SK-N-SH (cell line): Measurements from ENCODE around the gene WTAP. TPM values are rescaled to one million over a fixed set of nuclear protein-coding genes. Genes with fewer than 3 reads are reported as not detected.

ENCODE experiments used
- CTCF ChIA-PET: fragments of 300-600, 350-600 bp; formaldehyde crosslinking; extraction: SDS; loops from one replicate; lab custom pipeline; 2021; lab: Yijun Ruan, JAX
- POLR2A ChIA-PET: fragments of 350-600 bp; sonication (Branson Sonifier 250); formaldehyde crosslinking; extraction: SDS; loops from one replicate; lab custom pipeline; 2020; ENCODE audit warnings: antibody characterized with exemption, inconsistent platforms; lab: Yijun Ruan, JAX
- DNase-seq: peaks from one replicate; pipeline ENCODE4 v3.0.0; 2012
- H2AFZ ChIP-seq: fragments of 200-600 bp; sonication (generic); 2 replicates; pipeline ENCODE4 v1.8.1; 2016; ENCODE audit warnings: antibody characterized with exemption, mild to moderate bottlenecking, low read depth
- H3F3A ChIP-seq: fragments of 200-600 bp; sonication (generic); replicated peaks from 2 replicates; pipeline ENCODE3; 2016; ENCODE audit warnings: antibody characterized with exemption, mild to moderate bottlenecking; ENCODE audit not compliant: insufficient read depth
- H3K27ac ChIP-seq, 2 experiments: fragments of 200-500 bp in 1 of 2; fragments of 200-600 bp in 1 of 2; sonication (Bioruptor generic) in 1 of 2; sonication (generic), shearing (Covaris generic) in 1 of 2; 2 replicates each; pipeline versions ENCODE4 v1.5.1 to v1.6.1; 2014 to 2016; ENCODE audit warnings: low read depth in 2 of 2, inconsistent platforms in 1 of 2, low read length in 1 of 2, mild to moderate bottlenecking in 1 of 2, mixed read lengths in 1 of 2
- H3K27me3 ChIP-seq: fragments of 200-600 bp; sonication (generic), shearing (Covaris generic); 2 replicates; pipeline ENCODE4 v1.6.1; 2016; ENCODE audit warnings: mixed run types; ENCODE audit not compliant: insufficient read depth
- H3K36me3 ChIP-seq, 2 experiments: fragments of 200-500 bp in 1 of 2; fragments of 200-600 bp in 1 of 2; sonication (Bioruptor generic) in 1 of 2; sonication (generic) in 1 of 2; replicated peaks in 1 of 2; 2 replicates each; pipeline versions ENCODE3 to v1.5.1; 2014 to 2016; ENCODE audit warnings: low read length in 1 of 2, mild to moderate bottlenecking in 1 of 2; ENCODE audit not compliant: insufficient read depth in 2 of 2, control insufficient read depth in 1 of 2
- H3K4me1 ChIP-seq, 2 experiments: fragments of 200-500 bp in 1 of 2; fragments of 200-600 bp in 1 of 2; sonication (Bioruptor generic) in 1 of 2; sonication (generic), shearing (Covaris generic) in 1 of 2; 2 replicates each; pipeline versions ENCODE4 v1.5.1 to v1.6.1; 2014 to 2016; ENCODE audit warnings: low read depth in 1 of 2, low read length in 1 of 2, mixed run types in 1 of 2; ENCODE audit not compliant: insufficient read depth in 2 of 2, control insufficient read depth in 1 of 2
- H3K4me2 ChIP-seq: fragments of 200-600 bp; sonication (generic), shearing (Covaris generic); 2 replicates; pipeline ENCODE4 v1.6.1; 2017; ENCODE audit warnings: mixed run types
- H3K4me3 ChIP-seq, 2 experiments: fragments of 200-500 bp in 1 of 2; fragments of 200-600 bp in 1 of 2; sonication (Bioruptor generic) in 1 of 2; sonication (generic), shearing (Covaris generic) in 1 of 2; 2 replicates each; pipeline versions ENCODE4 v1.5.1 to v1.8.1; 2014 to 2016; ENCODE audit warnings: low read depth in 2 of 2, inconsistent platforms in 1 of 2, low read length in 1 of 2, mild to moderate bottlenecking in 1 of 2, mixed read lengths in 1 of 2, moderate library complexity in 1 of 2
- H3K79me2 ChIP-seq: fragments of 200-600 bp; sonication (generic); 2 replicates; pipeline ENCODE4 v1.8.1; 2017; ENCODE audit warnings: mild to moderate bottlenecking; ENCODE audit not compliant: insufficient read depth
- H3K9ac ChIP-seq: fragments of 200-600 bp; sonication (generic); 2 replicates; pipeline ENCODE4 v1.6.1; 2017; ENCODE audit warnings: mixed run types
- H3K9me2 ChIP-seq: fragments of 200-600 bp; sonication (generic); 2 replicates; pipeline ENCODE4 v1.6.1; 2017; ENCODE audit warnings: mixed run types
- H3K9me3 ChIP-seq: fragments of 200-600 bp; sonication (generic); 2 replicates; pipeline ENCODE4 v1.6.1; 2017; ENCODE audit warnings: mixed run types, mild to moderate bottlenecking, moderate library complexity
- H4K20me1 ChIP-seq: fragments of 200-600 bp; sonication (generic); 2 replicates; pipeline ENCODE4 v1.6.1; 2017; ENCODE audit warnings: mild to moderate bottlenecking, mixed run types; ENCODE audit not compliant: insufficient read depth
- CHD2 ChIP-seq: fragments of 150-350 bp; IDR thresholded peaks from 2 replicates; pipeline ENCODE4 v1.6.1; 2018; ENCODE audit warnings: low read length; ENCODE audit not compliant: partially characterized antibody
- GABPA ChIP-seq: IDR thresholded peaks from 2 replicates; pipeline ENCODE4 v1.4.0; 2012; ENCODE audit warnings: low read depth, mild to moderate bottlenecking
- JUND ChIP-seq: IDR thresholded peaks from 2 replicates; pipeline ENCODE4 v1.4.0; 2012
- RXRA ChIP-seq: IDR thresholded peaks from 2 replicates; pipeline ENCODE4 v1.4.0; 2012; ENCODE audit warnings: low read depth, mild to moderate bottlenecking, borderline replicate concordance
- WGBS: methylation state at CpG from one replicate; pipeline ENCODE4 v1.1.6; 2017; ENCODE audit warnings: low lambda C conversion rate; 5-methylcytosine and 5-hydroxymethylcytosine counted together
- polyA plus RNA-seq, 3 experiments: library from polyadenylated mRNA; depleted of rRNA; stranded (reverse); fragments of >200 nt; gene quantifications; 2 replicates each; pipeline ENCODE4 v1.2.3, GENCODE V29; 2012
- TF ChIP-seq, protein P1 (sequence below): IDR thresholded peaks from 2 replicates; pipeline ENCODE4 v1.6.1; 2012; ENCODE audit warnings: mild to moderate bottlenecking, low read depth, low read length, moderate library complexity
- TF ChIP-seq, protein P2 (sequence below): IDR thresholded peaks from 2 replicates; pipeline ENCODE4 v1.4.0; 2012; ENCODE audit warnings: low read depth
- TF ChIP-seq, protein P3 (sequence below): IDR thresholded peaks from 2 replicates; pipeline ENCODE4 v1.4.0; 2012; ENCODE audit warnings: low read depth, borderline replicate concordance

The WTAP gene
- polyA plus RNA-seq, 1 of the 3 experiments (the other 2 are of a cell fraction) = 12.8 TPM

- Histone ChIP-seq H4K20me1 (no peaks in the 10 kb centered on the region), H3K27ac (no peak overlapping the region), H3K4me3 (no peak overlapping the region), H3K79me2 (peaks cover 10% of the 10 kb centered on the region; the same call in 1 of the 2 replicates), H3K4me1 (no peaks in the 10 kb centered on the region), H3K9me2 (no peaks in the 10 kb centered on the region), H3K27me3 (no peaks in the 10 kb centered on the region), H3K9ac (no peak overlapping the region), H3F3A (peaks cover 12% of the 10 kb centered on the region), H3K4me2 (no peak overlapping the region), H2AFZ (no peak overlapping the region), H3K9me3 (no peaks in the 10 kb centered on the region), H3K36me3 (peaks cover 0 to 11% of the 10 kb centered on the region in 2 experiments)
- ChIA-PET POLR2A (no interaction called here), CTCF (no interaction called here)
- DNase-seq = no peak
- TF ChIP-seq, protein P1, sequence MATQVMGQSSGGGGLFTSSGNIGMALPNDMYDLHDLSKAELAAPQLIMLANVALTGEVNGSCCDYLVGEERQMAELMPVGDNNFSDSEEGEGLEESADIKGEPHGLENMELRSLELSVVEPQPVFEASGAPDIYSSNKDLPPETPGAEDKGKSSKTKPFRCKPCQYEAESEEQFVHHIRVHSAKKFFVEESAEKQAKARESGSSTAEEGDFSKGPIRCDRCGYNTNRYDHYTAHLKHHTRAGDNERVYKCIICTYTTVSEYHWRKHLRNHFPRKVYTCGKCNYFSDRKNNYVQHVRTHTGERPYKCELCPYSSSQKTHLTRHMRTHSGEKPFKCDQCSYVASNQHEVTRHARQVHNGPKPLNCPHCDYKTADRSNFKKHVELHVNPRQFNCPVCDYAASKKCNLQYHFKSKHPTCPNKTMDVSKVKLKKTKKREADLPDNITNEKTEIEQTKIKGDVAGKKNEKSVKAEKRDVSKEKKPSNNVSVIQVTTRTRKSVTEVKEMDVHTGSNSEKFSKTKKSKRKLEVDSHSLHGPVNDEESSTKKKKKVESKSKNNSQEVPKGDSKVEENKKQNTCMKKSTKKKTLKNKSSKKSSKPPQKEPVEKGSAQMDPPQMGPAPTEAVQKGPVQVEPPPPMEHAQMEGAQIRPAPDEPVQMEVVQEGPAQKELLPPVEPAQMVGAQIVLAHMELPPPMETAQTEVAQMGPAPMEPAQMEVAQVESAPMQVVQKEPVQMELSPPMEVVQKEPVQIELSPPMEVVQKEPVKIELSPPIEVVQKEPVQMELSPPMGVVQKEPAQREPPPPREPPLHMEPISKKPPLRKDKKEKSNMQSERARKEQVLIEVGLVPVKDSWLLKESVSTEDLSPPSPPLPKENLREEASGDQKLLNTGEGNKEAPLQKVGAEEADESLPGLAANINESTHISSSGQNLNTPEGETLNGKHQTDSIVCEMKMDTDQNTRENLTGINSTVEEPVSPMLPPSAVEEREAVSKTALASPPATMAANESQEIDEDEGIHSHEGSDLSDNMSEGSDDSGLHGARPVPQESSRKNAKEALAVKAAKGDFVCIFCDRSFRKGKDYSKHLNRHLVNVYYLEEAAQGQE = no peak
- 97% methylated on average over 5 of the region's 5 CpGs for WGBS
Measured at GRCh38 chr6:159714404-159714803, 12.9 kb upstream of the WTAP start.

- Histone ChIP-seq H3F3A (peaks cover 12% of the 10 kb centered on the region), H3K27me3 (no peaks in the 10 kb centered on the region), H3K9me2 (no peaks in the 10 kb centered on the region), H3K4me2 (no peak overlapping the region), H3K4me1 (no peaks in the 10 kb centered on the region), H3K9ac (no peak overlapping the region), H2AFZ (no peak overlapping the region), H3K27ac (no peak overlapping the region), H3K36me3 (peaks cover 0 to 11% of the 10 kb centered on the region in 2 experiments), H3K4me3 (no peak overlapping the region), H4K20me1 (no peaks in the 10 kb centered on the region), H3K9me3 (no peaks in the 10 kb centered on the region), H3K79me2 (peaks cover 10% of the 10 kb centered on the region; the same call in 1 of the 2 replicates)
- TF ChIP-seq CHD2 = no peak
- TF ChIP-seq GABPA = no peak
- TF ChIP-seq, protein P2, sequence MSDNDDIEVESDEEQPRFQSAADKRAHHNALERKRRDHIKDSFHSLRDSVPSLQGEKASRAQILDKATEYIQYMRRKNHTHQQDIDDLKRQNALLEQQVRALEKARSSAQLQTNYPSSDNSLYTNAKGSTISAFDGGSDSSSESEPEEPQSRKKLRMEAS = no peak
- no peak for TF ChIP-seq JUND
- TF ChIP-seq, protein P3, sequence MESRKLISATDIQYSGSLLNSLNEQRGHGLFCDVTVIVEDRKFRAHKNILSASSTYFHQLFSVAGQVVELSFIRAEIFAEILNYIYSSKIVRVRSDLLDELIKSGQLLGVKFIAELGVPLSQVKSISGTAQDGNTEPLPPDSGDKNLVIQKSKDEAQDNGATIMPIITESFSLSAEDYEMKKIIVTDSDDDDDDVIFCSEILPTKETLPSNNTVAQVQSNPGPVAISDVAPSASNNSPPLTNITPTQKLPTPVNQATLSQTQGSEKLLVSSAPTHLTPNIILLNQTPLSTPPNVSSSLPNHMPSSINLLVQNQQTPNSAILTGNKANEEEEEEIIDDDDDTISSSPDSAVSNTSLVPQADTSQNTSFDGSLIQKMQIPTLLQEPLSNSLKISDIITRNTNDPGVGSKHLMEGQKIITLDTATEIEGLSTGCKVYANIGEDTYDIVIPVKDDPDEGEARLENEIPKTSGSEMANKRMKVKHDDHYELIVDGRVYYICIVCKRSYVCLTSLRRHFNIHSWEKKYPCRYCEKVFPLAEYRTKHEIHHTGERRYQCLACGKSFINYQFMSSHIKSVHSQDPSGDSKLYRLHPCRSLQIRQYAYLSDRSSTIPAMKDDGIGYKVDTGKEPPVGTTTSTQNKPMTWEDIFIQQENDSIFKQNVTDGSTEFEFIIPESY = no peak
- no peak for TF ChIP-seq RXRA
- POLR2A ChIA-PET = no interaction called here
- DNase-seq = no peak
- WGBS = 82% methylated on average over 3 of the region's 3 CpGs
- CTCF ChIA-PET = no interaction called here
Measured at GRCh38 chr6:159715166-159715565, 12.1 kb upstream of the WTAP start.
